Fibroblast of lung (primary cell): Measurements from ENCODE around the gene PNMA8C. TPM values are rescaled to one million over a fixed set of nuclear protein-coding genes. Genes with fewer than 3 reads are reported as not detected.

Experiments used
- DNase-seq, 2 donors: peaks; one replicate each; pipeline versions ENCODE4 v3.0.0 to v3.0.0-alpha.2; 2010; ENCODE audit warnings: low read depth in 2 of 2
- H2AFZ ChIP-seq: 2 replicates; pipeline ENCODE4 v1.5.1; 2012; ENCODE audit warnings: low read length, control low read depth, inconsistent platforms
- H3K27ac ChIP-seq: 2 replicates; pipeline ENCODE4 v1.5.1; 2011; ENCODE audit warnings: low read length, control low read depth; ENCODE audit not compliant: insufficient read depth
- H3K27me3 ChIP-seq: 2 replicates; pipeline ENCODE4 v1.5.1; 2011; ENCODE audit warnings: mild to moderate bottlenecking, low read length; ENCODE audit not compliant: control insufficient read depth, insufficient read depth
- H3K36me3 ChIP-seq: 2 replicates; pipeline ENCODE4 v1.5.1; 2011; ENCODE audit warnings: low read length; ENCODE audit not compliant: control insufficient read depth, insufficient read depth
- H3K4me1 ChIP-seq: 2 replicates; pipeline ENCODE4 v1.5.1; 2011; ENCODE audit warnings: low read length; ENCODE audit not compliant: control insufficient read depth, insufficient read depth; ENCODE audit errors: extremely low read depth
- H3K4me2 ChIP-seq: 2 replicates; pipeline ENCODE4 v1.5.1; 2011; ENCODE audit warnings: low read length, control low read depth; ENCODE audit not compliant: insufficient read depth; ENCODE audit errors: extremely low read depth
- H3K4me3 ChIP-seq, 4 experiments: fragments of 200-600 bp in 1 of 4; sonication (generic) in 1 of 4; replicated peaks in 1 of 4; 2 replicates each; pipeline ENCODE4 v1.5.1; 2011 to 2016; ENCODE audit warnings: low read length in 4 of 4, low read depth in 3 of 4, mild to moderate bottlenecking in 3 of 4, control low read depth in 2 of 4, inconsistent platforms in 1 of 4, mixed read lengths in 1 of 4; ENCODE audit not compliant: insufficient read depth in 1 of 4; ENCODE audit errors: control extremely low read depth in 1 of 4
- H3K79me2 ChIP-seq: 2 replicates; pipeline ENCODE4 v1.5.1; 2012; ENCODE audit warnings: mild to moderate bottlenecking, low read length, inconsistent platforms; ENCODE audit not compliant: control insufficient read depth, insufficient read depth
- H3K9ac ChIP-seq: 2 replicates; pipeline ENCODE4 v1.5.1; 2011; ENCODE audit warnings: mild to moderate bottlenecking, low read length, control low read depth; ENCODE audit not compliant: insufficient read depth
- H3K9me3 ChIP-seq: 2 replicates; pipeline ENCODE4 v1.5.1; 2012; ENCODE audit warnings: low read depth, low read length; ENCODE audit not compliant: control insufficient read depth, insufficient read depth
- H4K20me1 ChIP-seq: 2 replicates; pipeline ENCODE4 v1.5.1; 2011; ENCODE audit warnings: low read length; ENCODE audit not compliant: control insufficient read depth, insufficient read depth; ENCODE audit errors: extremely low read depth
- CTCF ChIP-seq, 2 donors: IDR thresholded peaks in 1 of 2; conservative IDR thresholded peaks in 1 of 2; 1 replicate in 1 of 2; 2 replicates in 1 of 2; pipeline ENCODE4 v1.5.1; 2011 to 2012; ENCODE audit warnings: low read length in 2 of 2, control low read depth in 1 of 2, inconsistent platforms in 1 of 2, low read depth in 1 of 2, mild to moderate bottlenecking in 1 of 2
- EZH2 ChIP-seq: IDR thresholded peaks from 2 replicates; pipeline ENCODE4 v1.5.1; 2012; ENCODE audit warnings: low read length, control low read depth, mild to moderate bottlenecking; ENCODE audit errors: missing control alignments
- polyA plus RNA-seq, 2 donors: library from polyadenylated mRNA; depleted of rRNA in 1 of 2; stranded (reverse) in 1 of 2; unstranded in 1 of 2; fragments of >200 nt; gene quantifications; 2 replicates each; pipeline ENCODE4 v1.2.1, GENCODE V29; 2011 to 2012; ENCODE audit warnings: missing spikeins in 1 of 2
- total RNA-seq: library from RNA; depleted of rRNA; stranded (reverse); fragments of >200 nt; gene quantifications from 2 replicates; pipeline ENCODE4 v1.2.1, GENCODE V29; 2014

Gene PNMA8C
- total and polyA plus RNA-seq, 2 donors (not counting 1 experiment from before 2014, with no cell fraction given), result 0.01 to 0.17 TPM

- H3K27ac ChIP-seq, result no peak overlapping the region
- H3K4me3 ChIP-seq, result no peak overlapping the region
- H3K36me3 ChIP-seq, result no peaks in the 10 kb centered on the region
- DNase-seq, result no peak
- no peak overlapping the region for H3K9ac ChIP-seq
- H3K27me3 ChIP-seq, result no peaks in the 10 kb centered on the region
- no peaks in the 10 kb centered on the region for H3K79me2 ChIP-seq
- H3K4me2 ChIP-seq, result no peak overlapping the region
- no peaks in the 10 kb centered on the region for H3K9me3 ChIP-seq
- H2AFZ ChIP-seq, result no peak overlapping the region
- no peak for TF ChIP-seq EZH2
- no peak for TF ChIP-seq CTCF (conservative IDR thresholded peaks at IDR 0.05 in 1 of 2, IDR thresholded peaks at IDR 0.05 in 1 of 2; ENCODE audit: low read depth in 1 of 2, low read length in 2 of 2)
- H3K4me1 ChIP-seq, result no peaks in the 10 kb centered on the region
- no peaks in the 10 kb centered on the region for H4K20me1 ChIP-seq
These were observed 3.1 kb upstream of the PNMA8C start for GRCh38 chr19:46431824-46432223.

- no peak overlapping the region for H3K9ac ChIP-seq
- no peaks in the 10 kb centered on the region for H3K36me3 ChIP-seq
- TF ChIP-seq CTCF (conservative IDR thresholded peaks at IDR 0.05 in 1 of 2, IDR thresholded peaks at IDR 0.05 in 1 of 2; ENCODE audit: low read depth in 1 of 2, low read length in 2 of 2), result no peak
- no peak for TF ChIP-seq EZH2
- H2AFZ ChIP-seq, result no peak overlapping the region
- H3K27ac ChIP-seq, result no peak overlapping the region
- no peaks in the 10 kb centered on the region for H3K9me3 ChIP-seq
- no peaks in the 10 kb centered on the region for H3K79me2 ChIP-seq
- peaks cover 3% of the 10 kb centered on the region for H3K4me1 ChIP-seq
- no peak overlapping the region for H3K4me3 ChIP-seq
- no peak overlapping the region for H3K4me2 ChIP-seq
- no peaks in the 10 kb centered on the region for H3K27me3 ChIP-seq
- DNase-seq, result no peak
- no peaks in the 10 kb centered on the region for H4K20me1 ChIP-seq
These were observed 1.3 kb upstream of the PNMA8C start for GRCh38 chr19:46429999-46430398.

- no peak for TF ChIP-seq EZH2
- no peak for TF ChIP-seq CTCF (conservative IDR thresholded peaks at IDR 0.05 in 1 of 2, IDR thresholded peaks at IDR 0.05 in 1 of 2; ENCODE audit: low read depth in 1 of 2, low read length in 2 of 2)
- Histone ChIP-seq H3K27ac (no peak overlapping the region), H2AFZ (no peak overlapping the region)
These were observed 1.2 kb downstream of the PNMA8C start for GRCh38 chr19:46427518-46428045.

More at GRCh38 chr19:46427518-46428045, 1.2 kb downstream of the PNMA8C start:
- Histone ChIP-seq H3K4me3 (no peak overlapping the region), H3K4me1 (peaks cover 3% of the 10 kb centered on the region), H3K36me3 (no peaks in the 10 kb centered on the region), H3K9ac (no peak overlapping the region), H4K20me1 (no peaks in the 10 kb centered on the region), H3K9me3 (no peaks in the 10 kb centered on the region), H3K4me2 (no peak overlapping the region), H3K27me3 (no peaks in the 10 kb centered on the region), H3K79me2 (no peaks in the 10 kb centered on the region)
- DNase-seq, result no peak
